ENCODE measurements around the gene HTT.

DNA sequence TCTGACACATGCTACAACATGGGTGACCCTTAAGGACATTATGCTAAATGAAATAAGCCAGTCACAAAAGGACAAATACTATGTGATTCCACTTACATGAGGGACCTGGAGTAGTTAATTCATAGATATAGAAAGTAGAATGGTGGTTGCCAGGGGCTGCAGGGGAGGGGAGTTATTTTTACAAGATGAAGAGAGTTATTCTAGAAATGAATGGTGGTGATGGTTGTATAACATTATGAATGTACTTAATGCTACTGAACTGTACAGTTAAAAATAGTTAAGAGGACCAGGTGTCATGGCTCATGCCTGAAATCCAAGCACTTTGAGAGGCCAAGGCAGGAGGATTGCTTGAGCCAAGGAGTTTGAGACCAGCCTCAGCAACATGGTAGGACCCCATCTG, 115.0 kb downstream of the HTT start:
- TF ChIP-seq CTCF (IDR thresholded peaks at IDR 0.05; ENCODE audit: low read length) (no peak), EZH2 (optimal IDR thresholded peaks at IDR 0.05; ENCODE audit: low read depth, low read length) (no peak), EZH2phosphoT487 (IDR thresholded peaks at IDR 0.05; ENCODE audit: low read length) (no peak)
